GM12878 (cell line): ENCODE data around the gene SFT2D1. TPM values are rescaled to one million over a fixed set of nuclear protein-coding genes. Genes with fewer than 3 reads are reported as not detected.

ENCODE experiments used
- ATF7 ChIP-seq: fragments of 450-650 bp; IDR thresholded peaks from 2 replicates; pipeline ENCODE4 v1.6.1; 2016; ENCODE audit warnings: low read depth, mild to moderate bottlenecking
- BRCA1 ChIP-seq: IDR thresholded peaks from 2 replicates; pipeline ENCODE4 v1.6.1; 2011; ENCODE audit warnings: low read depth, low read length, improper control_type of control experiment
- CHD1 ChIP-seq: IDR thresholded peaks from 2 replicates; pipeline ENCODE4 v1.6.1; 2012; ENCODE audit warnings: low read depth, low read length, improper control_type of control experiment
- ESRRA ChIP-seq: IDR thresholded peaks from 2 replicates; pipeline ENCODE4 v1.6.1; 2012; ENCODE audit warnings: mild to moderate bottlenecking, low read length, improper control_type of control experiment
- FOS ChIP-seq: IDR thresholded peaks from 3 replicates; pipeline ENCODE4 v1.6.1; 2011; ENCODE audit warnings: borderline replicate concordance; ENCODE audit not compliant: insufficient read length; ENCODE audit errors: extremely low read depth
- FOXK2 ChIP-seq: fragments of 450-650 bp; IDR thresholded peaks from 2 replicates; pipeline ENCODE4 v1.6.1; 2017; ENCODE audit warnings: mild to moderate bottlenecking, moderate library complexity
- GABPA ChIP-seq: IDR thresholded peaks from 2 replicates; pipeline ENCODE4 v1.6.1; 2014; ENCODE audit warnings: antibody characterized with exemption, low read depth, mild to moderate bottlenecking, inconsistent platforms
- HDGF ChIP-seq: fragments of 450-650 bp; IDR thresholded peaks from 2 replicates; pipeline ENCODE4 v1.6.1; 2016; ENCODE audit warnings: antibody characterized with exemption
- IKZF1 ChIP-seq: fragments of 450-650 bp; conservative IDR thresholded peaks from 2 replicates; pipeline ENCODE4 v1.6.1; 2017; ENCODE audit warnings: antibody characterized with exemption, mild to moderate bottlenecking
- MTA3 ChIP-seq: IDR thresholded peaks from 2 replicates; pipeline ENCODE4 v1.6.1; 2012; ENCODE audit warnings: low read length, inconsistent platforms, borderline replicate concordance
- MYC ChIP-seq: IDR thresholded peaks from 2 replicates; pipeline ENCODE4 v1.6.1; 2011; ENCODE audit warnings: mild to moderate bottlenecking, low read length, moderate library complexity, inconsistent platforms; ENCODE audit not compliant: insufficient read depth, insufficient replicate concordance, insufficient read length, severe bottlenecking
- NR2F1 ChIP-seq: fragments of 450-650 bp; conservative IDR thresholded peaks from 2 replicates; pipeline ENCODE4 v1.6.1; 2017; ENCODE audit warnings: mild to moderate bottlenecking
- PAX8 ChIP-seq: fragments of 450-650 bp; IDR thresholded peaks from 2 replicates; pipeline ENCODE4 v1.6.1; 2017; ENCODE audit warnings: mild to moderate bottlenecking, moderate library complexity
- RCOR1 ChIP-seq: conservative IDR thresholded peaks from 2 replicates; pipeline ENCODE4 v1.6.1; 2012; ENCODE audit warnings: low read depth, low read length, improper control_type of control experiment
- SREBF1 ChIP-seq: IDR thresholded peaks from 2 replicates; pipeline ENCODE4 v1.6.1; 2012; ENCODE audit warnings: mild to moderate bottlenecking, low read length
- STAT3 ChIP-seq: IDR thresholded peaks from 2 replicates; pipeline ENCODE4 v1.6.1; 2011; ENCODE audit warnings: low read depth, low read length, improper control_type of control experiment
- TARDBP ChIP-seq: IDR thresholded peaks from 2 replicates; pipeline ENCODE4 v1.6.1; 2016; ENCODE audit warnings: borderline replicate concordance
- ZNF217 ChIP-seq: fragments of 450-650 bp; IDR thresholded peaks from 2 replicates; pipeline ENCODE4 v1.6.1; 2017; ENCODE audit warnings: antibody characterized with exemption, mild to moderate bottlenecking
- ZSCAN29 ChIP-seq: fragments of 450-650 bp; IDR thresholded peaks from 2 replicates; pipeline ENCODE4 v1.6.1; 2017; ENCODE audit warnings: mild to moderate bottlenecking, moderate library complexity
- ZZZ3 ChIP-seq: IDR thresholded peaks from 2 replicates; pipeline ENCODE4 v1.6.1; 2011; ENCODE audit warnings: low read depth; ENCODE audit not compliant: control insufficient read depth, insufficient read length
- polyA plus RNA-seq, 11 experiments: library from polyadenylated mRNA; depleted of rRNA in 4 of 11; unstranded in 6 of 11; stranded (reverse) in 5 of 11; fragments of >200 nt; fragmentation: Nextera tagmentation in 4 of 11; fragmentation: Illumina TruSeq in 1 of 11; extraction: Ambion mirVana in 4 of 11; extraction: Trizol in 1 of 11; gene quantifications; 1 replicate in 1 of 11; 2 replicates in 10 of 11; pipeline versions ENCODE4 v1.2.1 to v1.2.3, GENCODE V29; 2011 to 2016; ENCODE audit warnings: inconsistent platforms in 2 of 11, missing spikeins in 2 of 11, low read depth in 1 of 11
- total RNA-seq, 4 experiments: library from RNA; depleted of rRNA in 3 of 4; stranded (reverse); fragments of >200 nt in 3 of 4; fragmentation: Illumina TruSeq in 1 of 4; extraction: Trizol in 1 of 4; gene quantifications; 2 replicates each; pipeline versions ENCODE4 v1.2.1 to v1.2.3, GENCODE V29; 2013 to 2021
- TF ChIP-seq, protein P1 (sequence below): IDR thresholded peaks from 2 replicates; pipeline ENCODE4 v1.6.1; 2012; ENCODE audit warnings: improper control_type of control experiment, low read depth, low read length; ENCODE audit not compliant: insufficient replicate concordance
- TF ChIP-seq, protein P2 (sequence below): IDR thresholded peaks from 2 replicates; pipeline ENCODE4 v1.6.1; 2011; ENCODE audit warnings: mild to moderate bottlenecking, low read depth, low read length, moderate library complexity; ENCODE audit not compliant: insufficient replicate concordance
- TF ChIP-seq, protein P3 (sequence below): fragments of 450-650 bp; IDR thresholded peaks from 2 replicates; pipeline ENCODE4 v1.6.1; 2016; ENCODE audit warnings: mild to moderate bottlenecking, moderate library complexity, borderline replicate concordance

The SFT2D1 gene
- total and polyA plus RNA-seq, 10 of the 15 experiments (the other 5 are each of a cell fraction or from before 2014, with no cell fraction given), result 69.5 to 281 (median 124) TPM

DNA sequence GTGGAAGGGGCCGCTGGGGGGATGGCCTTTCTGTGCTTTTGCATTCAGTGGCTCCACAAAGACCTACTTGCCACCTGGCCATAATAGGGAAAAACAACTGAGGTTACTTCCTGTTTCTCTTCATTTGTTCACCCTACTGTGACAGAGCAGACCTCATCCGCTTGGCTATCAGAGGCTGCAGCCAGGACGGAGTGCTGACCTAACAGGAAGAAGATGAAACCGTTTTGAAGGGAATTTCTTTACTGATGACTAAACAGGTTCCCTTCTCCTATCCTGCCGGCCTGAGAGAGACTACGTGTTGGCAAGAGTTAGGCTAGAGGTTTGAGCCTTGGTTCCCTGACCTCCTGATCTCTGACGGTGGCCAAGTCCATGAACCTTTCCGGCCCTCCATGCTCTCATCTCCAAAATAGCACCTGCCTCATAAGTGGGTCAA is 55.5 kb downstream of the SFT2D1 start (continued):
- TF ChIP-seq, protein P1, sequence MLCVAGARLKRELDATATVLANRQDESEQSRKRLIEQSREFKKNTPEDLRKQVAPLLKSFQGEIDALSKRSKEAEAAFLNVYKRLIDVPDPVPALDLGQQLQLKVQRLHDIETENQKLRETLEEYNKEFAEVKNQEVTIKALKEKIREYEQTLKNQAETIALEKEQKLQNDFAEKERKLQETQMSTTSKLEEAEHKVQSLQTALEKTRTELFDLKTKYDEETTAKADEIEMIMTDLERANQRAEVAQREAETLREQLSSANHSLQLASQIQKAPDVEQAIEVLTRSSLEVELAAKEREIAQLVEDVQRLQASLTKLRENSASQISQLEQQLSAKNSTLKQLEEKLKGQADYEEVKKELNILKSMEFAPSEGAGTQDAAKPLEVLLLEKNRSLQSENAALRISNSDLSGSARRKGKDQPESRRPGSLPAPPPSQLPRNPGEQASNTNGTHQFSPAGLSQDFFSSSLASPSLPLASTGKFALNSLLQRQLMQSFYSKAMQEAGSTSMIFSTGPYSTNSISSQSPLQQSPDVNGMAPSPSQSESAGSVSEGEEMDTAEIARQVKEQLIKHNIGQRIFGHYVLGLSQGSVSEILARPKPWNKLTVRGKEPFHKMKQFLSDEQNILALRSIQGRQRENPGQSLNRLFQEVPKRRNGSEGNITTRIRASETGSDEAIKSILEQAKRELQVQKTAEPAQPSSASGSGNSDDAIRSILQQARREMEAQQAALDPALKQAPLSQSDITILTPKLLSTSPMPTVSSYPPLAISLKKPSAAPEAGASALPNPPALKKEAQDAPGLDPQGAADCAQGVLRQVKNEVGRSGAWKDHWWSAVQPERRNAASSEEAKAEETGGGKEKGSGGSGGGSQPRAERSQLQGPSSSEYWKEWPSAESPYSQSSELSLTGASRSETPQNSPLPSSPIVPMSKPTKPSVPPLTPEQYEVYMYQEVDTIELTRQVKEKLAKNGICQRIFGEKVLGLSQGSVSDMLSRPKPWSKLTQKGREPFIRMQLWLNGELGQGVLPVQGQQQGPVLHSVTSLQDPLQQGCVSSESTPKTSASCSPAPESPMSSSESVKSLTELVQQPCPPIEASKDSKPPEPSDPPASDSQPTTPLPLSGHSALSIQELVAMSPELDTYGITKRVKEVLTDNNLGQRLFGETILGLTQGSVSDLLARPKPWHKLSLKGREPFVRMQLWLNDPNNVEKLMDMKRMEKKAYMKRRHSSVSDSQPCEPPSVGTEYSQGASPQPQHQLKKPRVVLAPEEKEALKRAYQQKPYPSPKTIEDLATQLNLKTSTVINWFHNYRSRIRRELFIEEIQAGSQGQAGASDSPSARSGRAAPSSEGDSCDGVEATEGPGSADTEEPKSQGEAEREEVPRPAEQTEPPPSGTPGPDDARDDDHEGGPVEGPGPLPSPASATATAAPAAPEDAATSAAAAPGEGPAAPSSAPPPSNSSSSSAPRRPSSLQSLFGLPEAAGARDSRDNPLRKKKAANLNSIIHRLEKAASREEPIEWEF, result no peak
- TF ChIP-seq CHD1 (no peak), PAX8 (no peak), MTA3 (no peak), GABPA (peak; percentile 58; the same call in 1 of the 2 replicates), ATF7 (no peak; the same call in 1 of the 2 replicates), STAT3 (no peak), SREBF1 (no peak), TARDBP (no peak), FOS (no peak), MYC (no peak), RCOR1 (no peak), NR2F1 (peak; percentile 57; the same call in 1 of the 2 replicates), HDGF (0 out of 2 replicates have a peak, but pooled peaks have one; percentile 14), ZNF217 (no peak), ZZZ3 (no peak), IKZF1 (peak; percentile 77), BRCA1 (no peak), ESRRA (no peak), FOXK2 (no peak), ZSCAN29 (no peak)
- TF ChIP-seq, protein P2, sequence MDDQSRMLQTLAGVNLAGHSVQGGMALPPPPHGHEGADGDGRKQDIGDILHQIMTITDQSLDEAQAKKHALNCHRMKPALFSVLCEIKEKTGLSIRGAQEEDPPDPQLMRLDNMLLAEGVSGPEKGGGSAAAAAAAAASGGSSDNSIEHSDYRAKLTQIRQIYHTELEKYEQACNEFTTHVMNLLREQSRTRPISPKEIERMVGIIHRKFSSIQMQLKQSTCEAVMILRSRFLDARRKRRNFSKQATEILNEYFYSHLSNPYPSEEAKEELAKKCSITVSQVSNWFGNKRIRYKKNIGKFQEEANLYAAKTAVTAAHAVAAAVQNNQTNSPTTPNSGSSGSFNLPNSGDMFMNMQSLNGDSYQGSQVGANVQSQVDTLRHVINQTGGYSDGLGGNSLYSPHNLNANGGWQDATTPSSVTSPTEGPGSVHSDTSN, result no peak
- TF ChIP-seq, protein P3, sequence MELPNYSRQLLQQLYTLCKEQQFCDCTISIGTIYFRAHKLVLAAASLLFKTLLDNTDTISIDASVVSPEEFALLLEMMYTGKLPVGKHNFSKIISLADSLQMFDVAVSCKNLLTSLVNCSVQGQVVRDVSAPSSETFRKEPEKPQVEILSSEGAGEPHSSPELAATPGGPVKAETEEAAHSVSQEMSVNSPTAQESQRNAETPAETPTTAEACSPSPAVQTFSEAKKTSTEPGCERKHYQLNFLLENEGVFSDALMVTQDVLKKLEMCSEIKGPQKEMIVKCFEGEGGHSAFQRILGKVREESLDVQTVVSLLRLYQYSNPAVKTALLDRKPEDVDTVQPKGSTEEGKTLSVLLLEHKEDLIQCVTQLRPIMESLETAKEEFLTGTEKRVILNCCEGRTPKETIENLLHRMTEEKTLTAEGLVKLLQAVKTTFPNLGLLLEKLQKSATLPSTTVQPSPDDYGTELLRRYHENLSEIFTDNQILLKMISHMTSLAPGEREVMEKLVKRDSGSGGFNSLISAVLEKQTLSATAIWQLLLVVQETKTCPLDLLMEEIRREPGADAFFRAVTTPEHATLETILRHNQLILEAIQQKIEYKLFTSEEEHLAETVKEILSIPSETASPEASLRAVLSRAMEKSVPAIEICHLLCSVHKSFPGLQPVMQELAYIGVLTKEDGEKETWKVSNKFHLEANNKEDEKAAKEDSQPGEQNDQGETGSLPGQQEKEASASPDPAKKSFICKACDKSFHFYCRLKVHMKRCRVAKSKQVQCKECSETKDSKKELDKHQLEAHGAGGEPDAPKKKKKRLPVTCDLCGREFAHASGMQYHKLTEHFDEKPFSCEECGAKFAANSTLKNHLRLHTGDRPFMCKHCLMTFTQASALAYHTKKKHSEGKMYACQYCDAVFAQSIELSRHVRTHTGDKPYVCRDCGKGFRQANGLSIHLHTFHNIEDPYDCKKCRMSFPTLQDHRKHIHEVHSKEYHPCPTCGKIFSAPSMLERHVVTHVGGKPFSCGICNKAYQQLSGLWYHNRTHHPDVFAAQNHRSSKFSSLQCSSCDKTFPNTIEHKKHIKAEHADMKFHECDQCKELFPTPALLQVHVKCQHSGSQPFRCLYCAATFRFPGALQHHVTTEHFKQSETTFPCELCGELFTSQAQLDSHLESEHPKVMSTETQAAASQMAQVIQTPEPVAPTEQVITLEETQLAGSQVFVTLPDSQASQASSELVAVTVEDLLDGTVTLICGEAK, result no peak
